Neural cell (in vitro differentiated cells): Measurements from ENCODE around the gene CRTAC1. TPM values are rescaled to one million over a fixed set of nuclear protein-coding genes. Genes with fewer than 3 reads are reported as not detected.

Experiments used
- H2AFZ ChIP-seq: fragments of 200-600, 300-800 bp; sonication (generic), shearing (Covaris generic); 2 replicates; pipeline ENCODE4 v1.6.0; 2014; ENCODE audit warnings: low read depth, mild to moderate bottlenecking, antibody characterized with exemption, low read length, moderate library complexity
- H3F3A ChIP-seq: fragments of 200-600 bp; shearing (Covaris generic); 2 replicates; pipeline ENCODE4 v1.6.1; 2016; ENCODE audit warnings: mild to moderate bottlenecking, moderate library complexity, mixed read lengths, antibody characterized with exemption, low read length; ENCODE audit not compliant: insufficient read depth, poor library complexity, severe bottlenecking
- H3K27ac ChIP-seq: fragments of 200-600, 300-800 bp; sonication (generic), shearing (Covaris generic); 2 replicates; pipeline ENCODE4 v1.5.1; 2014; ENCODE audit warnings: mild to moderate bottlenecking, low read length, moderate library complexity
- H3K27me3 ChIP-seq: fragments of 300-800, 200-600 bp; sonication (generic), shearing (Covaris generic); 2 replicates; pipeline ENCODE4 v1.6.0; 2014; ENCODE audit warnings: mild to moderate bottlenecking, low read depth, low read length, moderate library complexity; ENCODE audit not compliant: insufficient read depth
- H3K36me3 ChIP-seq: fragments of 300-800, 200-600 bp; sonication (generic), shearing (Covaris generic); 2 replicates; pipeline ENCODE4 v1.5.1; 2014; ENCODE audit warnings: mild to moderate bottlenecking, antibody characterized with exemption, low read length, moderate library complexity; ENCODE audit not compliant: insufficient read depth
- H3K4me2 ChIP-seq: fragments of 300-800, 200-600 bp; sonication (generic), shearing (Covaris generic); 2 replicates; pipeline ENCODE4 v1.6.0; 2014; ENCODE audit warnings: mild to moderate bottlenecking, low read length
- H3K4me3 ChIP-seq: fragments of 300-800, 200-600 bp; sonication (generic), shearing (Covaris generic); 2 replicates; pipeline ENCODE4 v1.5.1; 2014; ENCODE audit warnings: mild to moderate bottlenecking, low read length, moderate library complexity
- H3K79me2 ChIP-seq: fragments of 200-600 bp; shearing (Covaris generic); replicated peaks from 2 replicates; pipeline ENCODE4 v1.6.0; 2014; ENCODE audit warnings: mild to moderate bottlenecking, low read length, moderate library complexity; ENCODE audit not compliant: insufficient read depth
- H3K9ac ChIP-seq: fragments of 300-800, 200-600 bp; sonication (generic), shearing (Covaris generic); 2 replicates; pipeline ENCODE4 v1.6.1; 2016; ENCODE audit warnings: mild to moderate bottlenecking, low read length, mixed read lengths
- H3K9me2 ChIP-seq: fragments of 200-600 bp; shearing (Covaris generic); 2 replicates; pipeline ENCODE4 v1.6.1; 2016; ENCODE audit warnings: mild to moderate bottlenecking, low read length, mixed read lengths; ENCODE audit not compliant: insufficient read depth
- H3K9me3 ChIP-seq: fragments of 200-600, 300-800 bp; sonication (generic), shearing (Covaris generic); 2 replicates; pipeline ENCODE4 v1.6.1; 2016; ENCODE audit warnings: mild to moderate bottlenecking, mixed run types, low read length, moderate library complexity, mixed read lengths
- H4K20me1 ChIP-seq: fragments of 200-600 bp; shearing (Covaris generic); 2 replicates; pipeline ENCODE4 v1.6.1; 2016; ENCODE audit warnings: mild to moderate bottlenecking, mixed run types; ENCODE audit not compliant: insufficient read depth
- EP300 ChIP-seq: fragments of 450-650 bp; conservative IDR thresholded peaks from 2 replicates; pipeline ENCODE4 v1.6.1; 2014; ENCODE audit warnings: antibody characterized with exemption, mild to moderate bottlenecking, moderate library complexity; ENCODE audit not compliant: poor library complexity, severe bottlenecking
- EZH2 ChIP-seq: fragments of 200-600, 300-800 bp; shearing (Covaris generic), sonication (generic); IDR thresholded peaks from 2 replicates; pipeline ENCODE4 v1.6.1; 2014; ENCODE audit warnings: antibody characterized with exemption, low read length, borderline replicate concordance, mild to moderate bottlenecking; ENCODE audit not compliant: insufficient read depth, poor library complexity, severe bottlenecking
- MXI1 ChIP-seq: fragments of 450-650 bp; conservative IDR thresholded peaks from 2 replicates; pipeline ENCODE4 v1.6.1; 2014; ENCODE audit warnings: antibody characterized with exemption, mild to moderate bottlenecking; ENCODE audit not compliant: poor library complexity, severe bottlenecking
- POLR2AphosphoS5 ChIP-seq: IDR thresholded peaks from 2 replicates; pipeline ENCODE4 v1.6.1; 2012
- RAD21 ChIP-seq: fragments of 450-650 bp; conservative IDR thresholded peaks from 2 replicates; pipeline ENCODE4 v1.6.1; 2014; ENCODE audit warnings: antibody characterized with exemption, mild to moderate bottlenecking, moderate library complexity
- SMC3 ChIP-seq: fragments of 450-650 bp; conservative IDR thresholded peaks from 2 replicates; pipeline ENCODE4 v1.6.1; 2014; ENCODE audit warnings: antibody characterized with exemption, mild to moderate bottlenecking, moderate library complexity; ENCODE audit not compliant: poor library complexity
- TAF1 ChIP-seq: IDR thresholded peaks from 2 replicates; pipeline ENCODE4 v1.6.1; 2012; ENCODE audit warnings: low read depth
- polyA plus RNA-seq: library from polyadenylated mRNA; depleted of rRNA; stranded (reverse); fragments of >200 nt; gene quantifications from 2 replicates; pipeline ENCODE4 v1.2.3, GENCODE V29; 2014
- TF ChIP-seq, protein P1 (sequence below): fragments of 450-650 bp; IDR thresholded peaks from 2 replicates; pipeline ENCODE4 v1.5.1; 2014; ENCODE audit warnings: antibody characterized with exemption, mild to moderate bottlenecking, moderate library complexity; ENCODE audit not compliant: poor library complexity, severe bottlenecking
- TF ChIP-seq, protein P2 (sequence below): IDR thresholded peaks from 2 replicates; pipeline ENCODE4 v1.6.1; 2012; ENCODE audit warnings: borderline replicate concordance

CRTAC1 gene
- polyA plus RNA-seq, 1 donor from 2014 or later = 1.1 TPM

GRCh38 chr10:97928897-97929296, 101.5 kb downstream of the CRTAC1 start:
- H3K27ac ChIP-seq = no peak overlapping the region
- H3K36me3 ChIP-seq = no peaks in the 10 kb centered on the region
- H3K9me3 ChIP-seq = no peaks in the 10 kb centered on the region
- no peaks in the 10 kb centered on the region for H3K9me2 ChIP-seq
- TF ChIP-seq, protein P1, sequence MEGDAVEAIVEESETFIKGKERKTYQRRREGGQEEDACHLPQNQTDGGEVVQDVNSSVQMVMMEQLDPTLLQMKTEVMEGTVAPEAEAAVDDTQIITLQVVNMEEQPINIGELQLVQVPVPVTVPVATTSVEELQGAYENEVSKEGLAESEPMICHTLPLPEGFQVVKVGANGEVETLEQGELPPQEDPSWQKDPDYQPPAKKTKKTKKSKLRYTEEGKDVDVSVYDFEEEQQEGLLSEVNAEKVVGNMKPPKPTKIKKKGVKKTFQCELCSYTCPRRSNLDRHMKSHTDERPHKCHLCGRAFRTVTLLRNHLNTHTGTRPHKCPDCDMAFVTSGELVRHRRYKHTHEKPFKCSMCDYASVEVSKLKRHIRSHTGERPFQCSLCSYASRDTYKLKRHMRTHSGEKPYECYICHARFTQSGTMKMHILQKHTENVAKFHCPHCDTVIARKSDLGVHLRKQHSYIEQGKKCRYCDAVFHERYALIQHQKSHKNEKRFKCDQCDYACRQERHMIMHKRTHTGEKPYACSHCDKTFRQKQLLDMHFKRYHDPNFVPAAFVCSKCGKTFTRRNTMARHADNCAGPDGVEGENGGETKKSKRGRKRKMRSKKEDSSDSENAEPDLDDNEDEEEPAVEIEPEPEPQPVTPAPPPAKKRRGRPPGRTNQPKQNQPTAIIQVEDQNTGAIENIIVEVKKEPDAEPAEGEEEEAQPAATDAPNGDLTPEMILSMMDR = no peak
- TF ChIP-seq RAD21 (no peak), TAF1 (no peak), MXI1 (no peak), EZH2 (no peak)
- H3K4me2 ChIP-seq = no peak overlapping the region
- H3K79me2 ChIP-seq = no peaks in the 10 kb centered on the region
- no peak overlapping the region for H3K9ac ChIP-seq
- no peaks in the 10 kb centered on the region for H3F3A ChIP-seq
- no peaks in the 10 kb centered on the region for H3K27me3 ChIP-seq
- H2AFZ ChIP-seq = no peak overlapping the region
- no peak overlapping the region for H3K4me3 ChIP-seq
- no peaks in the 10 kb centered on the region for H4K20me1 ChIP-seq

DNA sequence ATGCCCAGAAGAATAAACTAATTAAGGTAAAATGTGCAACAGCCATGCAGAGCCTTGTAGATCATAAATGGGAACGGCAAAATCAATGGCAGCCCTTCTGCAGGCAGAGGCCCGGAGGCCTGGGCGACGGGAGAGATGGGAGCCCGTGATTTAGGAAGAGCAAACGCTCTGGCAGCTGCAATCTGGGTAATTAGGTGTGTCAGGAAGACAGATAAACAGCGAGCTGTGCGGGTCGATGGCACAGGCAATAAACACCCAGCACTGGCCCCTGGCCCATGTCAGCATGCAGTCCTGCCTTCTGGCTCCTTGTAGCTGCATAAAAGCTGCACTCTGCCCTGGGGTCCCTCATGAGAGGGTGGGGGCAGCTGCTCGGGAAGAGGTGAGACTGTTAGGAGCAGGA, 102.8 kb downstream of the CRTAC1 start:
- Histone ChIP-seq H3K27ac (no peak overlapping the region), H3K79me2 (no peaks in the 10 kb centered on the region), H2AFZ (no peak overlapping the region), H3K9me2 (no peaks in the 10 kb centered on the region), H3K4me2 (no peak overlapping the region), H4K20me1 (no peaks in the 10 kb centered on the region), H3K4me3 (no peak overlapping the region), H3K9me3 (no peaks in the 10 kb centered on the region), H3K27me3 (no peaks in the 10 kb centered on the region), H3K36me3 (no peaks in the 10 kb centered on the region), H3K9ac (no peak overlapping the region), H3F3A (no peaks in the 10 kb centered on the region)
- TF ChIP-seq EP300 (no peak), MXI1 (no peak)

GRCh38 chr10:97926055-97926454, 104.4 kb downstream of the CRTAC1 start:
- Histone ChIP-seq H3F3A (no peaks in the 10 kb centered on the region), H3K4me3 (no peak overlapping the region), H4K20me1 (no peaks in the 10 kb centered on the region), H3K36me3 (no peaks in the 10 kb centered on the region), H2AFZ (no peak overlapping the region), H3K27ac (no peak overlapping the region), H3K9ac (no peak overlapping the region), H3K27me3 (no peaks in the 10 kb centered on the region), H3K79me2 (no peaks in the 10 kb centered on the region), H3K4me2 (no peak overlapping the region), H3K9me2 (no peaks in the 10 kb centered on the region), H3K9me3 (no peaks in the 10 kb centered on the region)
- TF ChIP-seq MXI1 (no peak), POLR2AphosphoS5 (no peak), RAD21 (no peak), TAF1 (no peak), SMC3 (no peak), EP300 (no peak), EZH2 (no peak)
- TF ChIP-seq, protein P1 = no peak
- TF ChIP-seq, protein P2, sequence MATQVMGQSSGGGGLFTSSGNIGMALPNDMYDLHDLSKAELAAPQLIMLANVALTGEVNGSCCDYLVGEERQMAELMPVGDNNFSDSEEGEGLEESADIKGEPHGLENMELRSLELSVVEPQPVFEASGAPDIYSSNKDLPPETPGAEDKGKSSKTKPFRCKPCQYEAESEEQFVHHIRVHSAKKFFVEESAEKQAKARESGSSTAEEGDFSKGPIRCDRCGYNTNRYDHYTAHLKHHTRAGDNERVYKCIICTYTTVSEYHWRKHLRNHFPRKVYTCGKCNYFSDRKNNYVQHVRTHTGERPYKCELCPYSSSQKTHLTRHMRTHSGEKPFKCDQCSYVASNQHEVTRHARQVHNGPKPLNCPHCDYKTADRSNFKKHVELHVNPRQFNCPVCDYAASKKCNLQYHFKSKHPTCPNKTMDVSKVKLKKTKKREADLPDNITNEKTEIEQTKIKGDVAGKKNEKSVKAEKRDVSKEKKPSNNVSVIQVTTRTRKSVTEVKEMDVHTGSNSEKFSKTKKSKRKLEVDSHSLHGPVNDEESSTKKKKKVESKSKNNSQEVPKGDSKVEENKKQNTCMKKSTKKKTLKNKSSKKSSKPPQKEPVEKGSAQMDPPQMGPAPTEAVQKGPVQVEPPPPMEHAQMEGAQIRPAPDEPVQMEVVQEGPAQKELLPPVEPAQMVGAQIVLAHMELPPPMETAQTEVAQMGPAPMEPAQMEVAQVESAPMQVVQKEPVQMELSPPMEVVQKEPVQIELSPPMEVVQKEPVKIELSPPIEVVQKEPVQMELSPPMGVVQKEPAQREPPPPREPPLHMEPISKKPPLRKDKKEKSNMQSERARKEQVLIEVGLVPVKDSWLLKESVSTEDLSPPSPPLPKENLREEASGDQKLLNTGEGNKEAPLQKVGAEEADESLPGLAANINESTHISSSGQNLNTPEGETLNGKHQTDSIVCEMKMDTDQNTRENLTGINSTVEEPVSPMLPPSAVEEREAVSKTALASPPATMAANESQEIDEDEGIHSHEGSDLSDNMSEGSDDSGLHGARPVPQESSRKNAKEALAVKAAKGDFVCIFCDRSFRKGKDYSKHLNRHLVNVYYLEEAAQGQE = no peak
